ENCODE results near the gene TARS3. TPM values are rescaled to one million over a fixed set of nuclear protein-coding genes. Genes with fewer than 3 reads are reported as not detected.
"Not testable (repeated sequence)": the region's sequence is repeated elsewhere in the genome, so short reads cannot be mapped to it uniquely, and the experiment has no call there.

The TARS3 gene
- total RNA-seq, 1 experiment from 2014 or later: 11.0 TPM

DNA sequence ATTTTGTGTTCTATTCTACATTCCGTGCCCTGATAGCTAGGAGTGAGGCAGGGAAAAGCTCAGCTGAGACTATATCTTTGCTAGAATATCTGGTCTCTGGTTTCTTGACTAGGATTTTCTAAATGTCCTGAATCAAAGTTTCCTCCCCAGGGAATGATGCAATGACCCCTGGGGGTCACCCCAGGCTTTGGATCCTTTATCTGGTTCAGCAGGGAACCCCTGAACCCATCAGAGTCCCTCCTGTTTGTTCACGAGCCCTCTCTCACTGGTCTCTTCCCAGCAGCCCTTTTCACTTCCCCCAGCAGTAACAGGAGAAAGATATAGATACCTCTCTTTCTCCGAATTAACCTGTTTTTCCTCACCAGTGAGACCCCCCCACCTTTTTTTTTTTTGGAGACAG, 86.4 kb downstream of the TARS3 start:
- DNase-seq: no peak
- Histone ChIP-seq H4K20me1 (ENCODE audit: insufficient read depth, low read depth, low read length) (no peaks in the 10 kb centered on the region), H3K4me3 (ENCODE audit: low read length) (no peak overlapping the region), H3K9me2 (replicated peaks; ENCODE audit: insufficient read depth, low read length) (no peaks in the 10 kb centered on the region), H3K27ac (ENCODE audit: low read length) (no peak overlapping the region), H3K9me3 (ENCODE audit: low read length) (no peaks in the 10 kb centered on the region), H3K27me3 (ENCODE audit: low read length) (no peaks in the 10 kb centered on the region), H3K4me1 (ENCODE audit: low read length) (peaks cover 12% of the 10 kb centered on the region), H3K4me2 (ENCODE audit: low read depth, low read length, poor library complexity, severe bottlenecking) (no peak overlapping the region), H3K36me3 (ENCODE audit: insufficient read depth, low read length) (peaks cover 29% of the 10 kb centered on the region; the same call in 1 of the 2 replicates), H2AFZ (ENCODE audit: low read length) (no peak overlapping the region), H3K9ac (ENCODE audit: low read length) (no peak overlapping the region), H3K79me2 (ENCODE audit: low read length) (peaks cover 5% of the 10 kb centered on the region)

DNA sequence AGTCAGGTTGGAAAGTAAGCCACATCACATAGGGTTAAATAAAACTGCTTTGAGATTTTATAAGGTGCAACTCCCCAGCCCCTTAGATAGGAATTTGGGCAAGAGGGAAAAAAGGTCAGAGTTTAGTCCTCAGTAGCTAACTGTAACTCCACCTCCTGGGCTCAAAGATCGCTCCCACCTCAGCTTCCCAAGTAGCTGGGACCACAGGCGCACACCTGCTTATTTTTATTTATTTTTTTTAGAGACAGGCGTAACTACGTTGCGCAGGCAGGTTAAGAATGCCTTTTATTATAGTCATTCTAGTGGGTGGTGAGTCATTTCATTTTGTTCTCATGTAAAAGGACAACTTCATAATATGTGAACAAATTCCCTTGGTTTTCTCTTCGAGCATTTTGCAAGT, 86.8 kb downstream of the TARS3 start:
- H3K9me2 ChIP-seq (replicated peaks; ENCODE audit: insufficient read depth, low read length): no peaks in the 10 kb centered on the region
- H2AFZ ChIP-seq (ENCODE audit: low read length): no peak overlapping the region
- H3K27me3 ChIP-seq (ENCODE audit: low read length): no peaks in the 10 kb centered on the region
- no peaks in the 10 kb centered on the region for H4K20me1 ChIP-seq (ENCODE audit: insufficient read depth, low read depth, low read length)
- peaks cover 25% of the 10 kb centered on the region; the same call in 1 of the 2 replicates for H3K36me3 ChIP-seq (ENCODE audit: insufficient read depth, low read length)
- no peak overlapping the region for H3K9ac ChIP-seq (ENCODE audit: low read length)
- DNase-seq: no peak
- H3K79me2 ChIP-seq (ENCODE audit: low read length): peaks cover 5% of the 10 kb centered on the region
- H3K4me2 ChIP-seq (ENCODE audit: low read depth, low read length, poor library complexity, severe bottlenecking): no peak overlapping the region
- peaks cover 12% of the 10 kb centered on the region for H3K4me1 ChIP-seq (ENCODE audit: low read length)
- H3K27ac ChIP-seq (ENCODE audit: low read length): no peak overlapping the region
- H3K4me3 ChIP-seq (ENCODE audit: low read length): no peak overlapping the region
- no peaks in the 10 kb centered on the region for H3K9me3 ChIP-seq (ENCODE audit: low read length)

DNA sequence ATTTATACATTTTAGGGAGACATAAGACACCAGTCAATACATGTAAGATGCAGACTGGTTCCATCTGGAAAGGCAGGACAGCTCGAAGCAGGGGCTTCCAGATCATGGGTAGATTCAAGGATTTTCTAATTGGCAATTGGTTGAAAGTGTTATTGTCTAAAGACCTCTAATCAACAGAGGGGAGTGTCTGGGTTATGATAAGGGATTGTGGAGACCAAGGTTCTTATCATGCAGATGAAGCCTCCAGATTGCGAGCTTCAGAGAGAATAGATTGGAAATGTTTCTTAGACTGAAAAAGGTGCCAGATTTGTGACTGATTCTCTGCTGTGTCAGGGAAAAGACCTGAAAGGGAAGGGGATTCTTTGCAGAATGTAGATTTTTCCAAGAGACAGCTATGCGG, 87.2 kb downstream of the TARS3 start:
- no peaks in the 10 kb centered on the region for H3K9me2 ChIP-seq (replicated peaks; ENCODE audit: insufficient read depth, low read length)
- H3K4me2 ChIP-seq (ENCODE audit: low read depth, low read length, poor library complexity, severe bottlenecking): no peak overlapping the region
- H3K27me3 ChIP-seq (ENCODE audit: low read length): no peaks in the 10 kb centered on the region
- no peak overlapping the region for H3K27ac ChIP-seq (ENCODE audit: low read length)
- no peaks in the 10 kb centered on the region for H3K9me3 ChIP-seq (ENCODE audit: low read length)
- no peak for DNase-seq
- H3K79me2 ChIP-seq (ENCODE audit: low read length): peaks cover 5% of the 10 kb centered on the region
- H3K36me3 ChIP-seq (ENCODE audit: insufficient read depth, low read length): peaks cover 22% of the 10 kb centered on the region; the same call in 1 of the 2 replicates
- no peak overlapping the region for H3K4me3 ChIP-seq (ENCODE audit: low read length)
- H3K9ac ChIP-seq (ENCODE audit: low read length): no peak overlapping the region
- H4K20me1 ChIP-seq (ENCODE audit: insufficient read depth, low read depth, low read length): no peaks in the 10 kb centered on the region
- no peak overlapping the region for H2AFZ ChIP-seq (ENCODE audit: low read length)
- H3K4me1 ChIP-seq (ENCODE audit: low read length): peaks cover 9% of the 10 kb centered on the region

DNA sequence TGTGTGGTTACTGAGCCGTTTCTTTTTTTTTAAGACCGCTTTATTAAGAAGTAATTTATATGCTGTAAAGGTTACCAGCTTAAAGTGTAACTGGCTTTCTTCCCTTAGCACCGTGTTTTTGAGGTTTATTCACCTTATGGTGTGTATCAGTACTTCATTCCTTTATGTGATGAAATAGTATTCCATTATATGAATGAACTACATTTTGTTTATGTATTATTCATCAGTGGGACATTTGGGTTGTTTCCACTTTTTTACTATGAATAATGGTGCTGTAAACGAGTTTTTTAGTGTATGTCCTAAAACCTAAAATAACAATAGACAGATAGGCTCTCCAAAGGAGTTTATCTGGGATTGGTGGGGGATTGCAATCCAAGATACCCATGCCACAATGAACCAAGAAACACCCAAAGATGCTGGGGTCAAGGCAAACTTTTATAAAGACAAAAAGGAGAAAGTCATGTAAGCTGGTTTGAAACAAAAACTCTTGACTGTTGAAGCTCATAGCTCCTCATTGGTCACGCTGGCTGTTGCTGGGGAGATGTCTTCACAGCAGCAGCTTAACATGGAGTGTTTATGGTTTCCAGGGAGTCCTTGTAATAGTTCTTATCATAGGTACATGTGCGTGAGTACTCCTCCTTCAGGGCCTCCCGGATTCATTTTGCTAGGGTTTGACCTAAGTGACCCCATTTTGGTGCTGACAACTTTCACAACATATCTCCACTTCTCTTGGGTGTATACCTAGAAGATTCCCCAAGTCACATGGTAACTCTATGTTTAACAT, 88.1 kb downstream of the TARS3 start:
- Histone ChIP-seq H2AFZ (ENCODE audit: low read length) (no peak overlapping the region), H3K9me3 (ENCODE audit: low read length) (no peaks in the 10 kb centered on the region), H3K4me1 (ENCODE audit: low read length) (peaks cover 2% of the 10 kb centered on the region; the same call in 1 of the 2 replicates), H3K9me2 (replicated peaks; ENCODE audit: insufficient read depth, low read length) (no peaks in the 10 kb centered on the region), H4K20me1 (ENCODE audit: insufficient read depth, low read depth, low read length) (no peaks in the 10 kb centered on the region), H3K27me3 (ENCODE audit: low read length) (no peaks in the 10 kb centered on the region), H3K36me3 (ENCODE audit: insufficient read depth, low read length) (peaks cover 22% of the 10 kb centered on the region; the same call in 1 of the 2 replicates), H3K4me2 (ENCODE audit: low read depth, low read length, poor library complexity, severe bottlenecking) (no peak overlapping the region), H3K4me3 (ENCODE audit: low read length) (no peak overlapping the region), H3K79me2 (ENCODE audit: low read length) (peaks cover 5% of the 10 kb centered on the region), H3K9ac (ENCODE audit: low read length) (no peak overlapping the region), H3K27ac (ENCODE audit: low read length) (no peak overlapping the region)
- DNase-seq: no peak

DNA sequence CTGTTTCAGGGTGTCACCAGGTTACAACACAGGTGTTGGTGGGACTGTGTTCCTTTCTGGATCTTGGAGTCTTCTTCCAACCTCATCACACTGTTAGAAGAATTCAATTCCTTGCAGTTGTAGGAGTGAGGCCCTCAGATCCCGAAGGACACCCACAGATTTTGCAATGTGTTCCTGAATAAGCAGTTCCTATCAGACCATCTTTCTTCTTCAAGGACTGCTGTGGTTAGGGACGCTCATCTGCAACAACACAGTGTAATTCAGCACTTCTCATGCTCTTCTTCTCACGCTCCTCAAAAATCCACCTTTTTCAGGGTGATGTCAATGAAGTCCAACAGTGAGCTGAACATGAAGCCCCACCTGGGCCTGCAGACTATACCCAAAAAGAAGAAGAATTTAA, 90.9 kb downstream of the TARS3 start:
- no peak overlapping the region for H3K4me3 ChIP-seq (ENCODE audit: low read length)
- no peaks in the 10 kb centered on the region for H4K20me1 ChIP-seq (ENCODE audit: insufficient read depth, low read depth, low read length)
- no peaks in the 10 kb centered on the region for H3K27me3 ChIP-seq (ENCODE audit: low read length)
- no peak for DNase-seq
- H3K36me3 ChIP-seq (ENCODE audit: insufficient read depth, low read length): no peaks in the 10 kb centered on the region
- H3K9me2 ChIP-seq (replicated peaks; ENCODE audit: insufficient read depth, low read length): no peaks in the 10 kb centered on the region
- H3K9ac ChIP-seq (ENCODE audit: low read length): no peak overlapping the region
- H3K27ac ChIP-seq (ENCODE audit: low read length): no peak overlapping the region
- H3K4me1 ChIP-seq (ENCODE audit: low read length): no peaks in the 10 kb centered on the region
- H3K79me2 ChIP-seq (ENCODE audit: low read length): no peaks in the 10 kb centered on the region
- no peak overlapping the region for H3K4me2 ChIP-seq (ENCODE audit: low read depth, low read length, poor library complexity, severe bottlenecking)
- no peak overlapping the region for H2AFZ ChIP-seq (ENCODE audit: low read length)
- no peaks in the 10 kb centered on the region for H3K9me3 ChIP-seq (ENCODE audit: low read length)

DNA sequence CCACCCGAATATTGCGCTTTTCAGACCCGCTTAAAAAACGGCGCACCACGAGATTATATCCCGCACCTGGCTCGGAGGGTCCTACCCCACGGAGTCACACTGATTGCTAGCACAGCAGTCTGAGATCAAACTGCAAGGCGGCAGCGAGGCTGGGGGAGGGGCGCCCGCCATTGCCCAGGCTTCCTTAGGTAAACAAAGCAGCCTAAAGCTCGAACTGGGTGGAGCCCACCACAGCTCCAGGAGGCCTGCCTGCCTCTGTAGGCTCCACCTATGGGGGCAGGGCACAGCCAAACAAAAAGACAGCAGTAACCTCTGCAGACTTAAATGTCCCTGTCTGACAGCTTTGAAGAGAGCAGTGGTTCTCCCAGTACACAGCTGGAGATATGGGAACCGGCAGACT, 97.5 kb downstream of the TARS3 start:
- H3K4me2 ChIP-seq (ENCODE audit: low read depth, low read length, poor library complexity, severe bottlenecking); H3K9me2 ChIP-seq (replicated peaks; ENCODE audit: insufficient read depth, low read length); H3K27me3 ChIP-seq (ENCODE audit: low read length); H3K36me3 ChIP-seq (ENCODE audit: insufficient read depth, low read length); H3K4me1 ChIP-seq (ENCODE audit: low read length); H3K9ac ChIP-seq (ENCODE audit: low read length); H4K20me1 ChIP-seq (ENCODE audit: insufficient read depth, low read depth, low read length); H2AFZ ChIP-seq (ENCODE audit: low read length); H3K79me2 ChIP-seq (ENCODE audit: low read length); H3K9me3 ChIP-seq (ENCODE audit: low read length); DNase-seq; H3K4me3 ChIP-seq (ENCODE audit: low read length); H3K27ac ChIP-seq (ENCODE audit: low read length): not testable (repeated sequence)

DNA sequence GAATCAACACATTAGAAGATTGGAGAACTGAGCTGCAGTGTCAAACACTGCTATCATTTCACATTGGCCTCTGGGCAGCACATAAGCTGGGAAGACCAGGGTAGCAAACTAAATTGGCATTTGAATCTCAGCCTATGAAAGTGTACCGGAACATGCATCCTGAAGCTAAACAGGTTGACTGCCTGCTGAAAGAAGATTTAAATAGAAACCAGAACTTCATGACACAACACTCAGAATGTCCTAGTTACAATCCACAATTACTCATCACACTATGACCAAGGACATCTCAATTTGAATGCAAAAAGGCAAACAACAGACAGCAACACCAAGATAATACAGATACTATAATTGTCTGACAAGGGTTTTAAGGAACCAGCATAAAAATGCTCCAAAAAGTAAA, 98.3 kb downstream of the TARS3 start:
- Histone ChIP-seq H3K4me1 (ENCODE audit: low read length) (no peaks in the 10 kb centered on the region), H3K9me2 (replicated peaks; ENCODE audit: insufficient read depth, low read length) (no peaks in the 10 kb centered on the region), H3K9me3 (ENCODE audit: low read length) (no peaks in the 10 kb centered on the region), H3K4me2 (ENCODE audit: low read depth, low read length, poor library complexity, severe bottlenecking) (no peak overlapping the region), H3K4me3 (ENCODE audit: low read length) (no peak overlapping the region), H4K20me1 (ENCODE audit: insufficient read depth, low read depth, low read length) (no peaks in the 10 kb centered on the region), H3K9ac (ENCODE audit: low read length) (no peak overlapping the region), H2AFZ (ENCODE audit: low read length) (no peak overlapping the region), H3K27me3 (ENCODE audit: low read length) (no peaks in the 10 kb centered on the region), H3K27ac (ENCODE audit: low read length) (no peak overlapping the region), H3K36me3 (ENCODE audit: insufficient read depth, low read length) (no peaks in the 10 kb centered on the region), H3K79me2 (ENCODE audit: low read length) (no peaks in the 10 kb centered on the region)
- no peak for DNase-seq

DNA sequence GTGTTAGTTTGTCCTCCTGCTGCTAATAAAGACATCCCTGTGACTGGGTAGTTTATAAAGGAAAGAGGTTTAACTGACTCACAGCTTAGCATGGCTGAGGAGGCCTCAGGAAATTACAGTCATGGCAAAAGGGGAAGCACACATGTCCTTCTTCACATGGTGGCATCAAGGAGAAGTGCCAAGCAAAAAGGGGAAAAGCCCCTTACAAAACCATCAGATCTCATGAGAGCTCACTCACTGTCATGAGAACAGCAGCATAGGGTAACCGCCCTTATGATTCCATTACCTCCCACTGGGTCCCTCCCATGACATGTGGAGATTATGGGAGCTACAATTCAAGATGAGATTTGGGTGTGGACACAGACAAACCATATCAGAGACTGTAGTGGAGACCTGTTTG, 99.1 kb downstream of the TARS3 start:
- Histone ChIP-seq H3K27ac (ENCODE audit: low read length) (no peak overlapping the region), H3K27me3 (ENCODE audit: low read length) (no peaks in the 10 kb centered on the region), H3K4me1 (ENCODE audit: low read length) (no peaks in the 10 kb centered on the region), H3K9me3 (ENCODE audit: low read length) (no peaks in the 10 kb centered on the region), H3K9me2 (replicated peaks; ENCODE audit: insufficient read depth, low read length) (no peaks in the 10 kb centered on the region), H4K20me1 (ENCODE audit: insufficient read depth, low read depth, low read length) (no peaks in the 10 kb centered on the region), H3K4me3 (ENCODE audit: low read length) (no peak overlapping the region), H3K79me2 (ENCODE audit: low read length) (no peaks in the 10 kb centered on the region), H3K9ac (ENCODE audit: low read length) (no peak overlapping the region), H3K4me2 (ENCODE audit: low read depth, low read length, poor library complexity, severe bottlenecking) (no peak overlapping the region), H3K36me3 (ENCODE audit: insufficient read depth, low read length) (no peaks in the 10 kb centered on the region), H2AFZ (ENCODE audit: low read length) (no peak overlapping the region)
- DNase-seq: no peak

Data from Karpas-422 (cell line).